ENCODE results near the gene EEF1A1. TPM values are rescaled to one million over a fixed set of nuclear protein-coding genes. Genes with fewer than 3 reads are reported as not detected.
"Not testable (repeated sequence)": the region's sequence is repeated elsewhere in the genome, so short reads cannot be mapped to it uniquely, and the experiment has no call there.

The EEF1A1 gene
- total RNA-seq, result 11,105 to 11,574 TPM (median 11,439 TPM) in 3 replicates

GRCh38 chr6:73520688-73521350 is at the start of gene EEF1A1:
Gene EEF1A1 (minus strand): TSS chr6:73521032. CDS start chr6:73520026, 1,006 bp downstream.
- Mint-ChIP-seq H3K4me1 (peaks cover 43% of the 10 kb centered on the region), H3K27ac (peak within 1 kb of the TSS; percentile 99), H3K9me3 (no peaks in the 10 kb centered on the region), H3K27me3 (ENCODE audit: low read depth) (no peaks in the 10 kb centered on the region), H3K4me3 (peak within 1 kb of the TSS; percentile 97), H3K36me3 (peaks cover 36% of the 10 kb centered on the region)
- TF ChIP-seq, protein P1, sequence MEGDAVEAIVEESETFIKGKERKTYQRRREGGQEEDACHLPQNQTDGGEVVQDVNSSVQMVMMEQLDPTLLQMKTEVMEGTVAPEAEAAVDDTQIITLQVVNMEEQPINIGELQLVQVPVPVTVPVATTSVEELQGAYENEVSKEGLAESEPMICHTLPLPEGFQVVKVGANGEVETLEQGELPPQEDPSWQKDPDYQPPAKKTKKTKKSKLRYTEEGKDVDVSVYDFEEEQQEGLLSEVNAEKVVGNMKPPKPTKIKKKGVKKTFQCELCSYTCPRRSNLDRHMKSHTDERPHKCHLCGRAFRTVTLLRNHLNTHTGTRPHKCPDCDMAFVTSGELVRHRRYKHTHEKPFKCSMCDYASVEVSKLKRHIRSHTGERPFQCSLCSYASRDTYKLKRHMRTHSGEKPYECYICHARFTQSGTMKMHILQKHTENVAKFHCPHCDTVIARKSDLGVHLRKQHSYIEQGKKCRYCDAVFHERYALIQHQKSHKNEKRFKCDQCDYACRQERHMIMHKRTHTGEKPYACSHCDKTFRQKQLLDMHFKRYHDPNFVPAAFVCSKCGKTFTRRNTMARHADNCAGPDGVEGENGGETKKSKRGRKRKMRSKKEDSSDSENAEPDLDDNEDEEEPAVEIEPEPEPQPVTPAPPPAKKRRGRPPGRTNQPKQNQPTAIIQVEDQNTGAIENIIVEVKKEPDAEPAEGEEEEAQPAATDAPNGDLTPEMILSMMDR (IDR thresholded peaks at IDR 0.05; ENCODE audit: unreplicated experiment), result no peak
- DNase-seq (ENCODE audit: low spot score in 2 of 2, unreplicated experiment in 2 of 2), result peak; percentile 97 to 98

DNA sequence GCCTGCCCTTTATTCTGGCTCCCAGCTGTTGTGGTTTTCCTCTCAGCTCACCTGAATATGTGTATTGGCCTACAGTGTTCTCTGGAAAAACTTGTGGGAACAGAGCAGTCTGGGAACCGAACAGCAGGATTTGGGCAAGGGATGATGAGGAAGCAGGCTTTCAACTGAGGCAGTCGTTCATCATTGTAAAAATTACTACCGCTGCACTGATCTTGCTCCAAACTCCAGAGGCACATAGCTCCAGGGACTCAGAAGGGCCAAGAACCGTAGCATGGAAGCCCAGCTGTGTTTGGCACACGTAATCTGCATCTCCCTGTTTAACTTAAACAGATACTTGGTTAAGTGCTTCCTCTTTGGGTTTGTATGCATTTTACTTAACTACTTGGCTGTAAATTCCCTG is 48.3 kb upstream of the EEF1A1 start:
- no peak for DNase-seq (ENCODE audit: low spot score in 2 of 2, unreplicated experiment in 2 of 2)
- peaks cover 24% of the 10 kb centered on the region for H3K4me1 Mint-ChIP-seq
- H3K27me3 Mint-ChIP-seq (ENCODE audit: low read depth), result no peaks in the 10 kb centered on the region
- H3K36me3 Mint-ChIP-seq, result no peaks in the 10 kb centered on the region
- TF ChIP-seq, protein P1 (IDR thresholded peaks at IDR 0.05; ENCODE audit: unreplicated experiment), result no peak
- H3K27ac Mint-ChIP-seq, result no peak overlapping the region
- no peak overlapping the region for H3K4me3 Mint-ChIP-seq
- H3K9me3 Mint-ChIP-seq, result no peaks in the 10 kb centered on the region

- Mint-ChIP-seq H3K27ac (peak overlapping the region; percentile 94), H3K27me3 (ENCODE audit: low read depth) (no peaks in the 10 kb centered on the region), H3K9me3 (no peaks in the 10 kb centered on the region)
These were observed 46.2 kb upstream of the EEF1A1 start for GRCh38 chr6:73566954-73567591.

DNA sequence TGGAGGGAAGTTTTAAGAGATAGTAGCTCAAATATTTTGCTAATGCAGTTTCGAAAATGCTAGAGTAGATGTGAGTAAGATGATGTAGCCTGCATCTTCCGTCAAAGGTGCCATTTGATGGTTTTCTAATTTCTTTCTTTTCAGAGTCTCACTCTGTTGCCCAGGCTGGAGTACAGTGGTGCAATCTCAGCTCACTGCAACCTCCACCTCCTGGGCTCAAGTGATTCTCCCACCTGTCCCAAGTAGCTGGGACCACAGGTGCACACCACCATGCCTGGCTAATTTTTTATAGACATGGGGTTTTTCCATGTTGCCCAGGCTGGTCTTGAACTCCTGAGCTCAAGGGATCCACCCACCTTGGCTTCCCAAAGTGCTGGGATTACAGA is 45.6 kb upstream of the EEF1A1 start:
- not testable (repeated sequence) for H3K4me3 Mint-ChIP-seq; DNase-seq (ENCODE audit: low spot score in 2 of 2, unreplicated experiment in 2 of 2); H3K9me3 Mint-ChIP-seq; H3K27me3 Mint-ChIP-seq (ENCODE audit: low read depth); H3K36me3 Mint-ChIP-seq
- H3K4me1 Mint-ChIP-seq, result peaks cover 24% of the 10 kb centered on the region
- peak overlapping the region; percentile 94 for H3K27ac Mint-ChIP-seq

More at GRCh38 chr6:73566954-73567591, 46.2 kb upstream of the EEF1A1 start:
- H3K4me1 Mint-ChIP-seq, result peaks cover 24% of the 10 kb centered on the region
- no peaks in the 10 kb centered on the region for H3K36me3 Mint-ChIP-seq
- DNase-seq (ENCODE audit: low spot score in 2 of 2, unreplicated experiment in 2 of 2), result no peak
- TF ChIP-seq, protein P1 (IDR thresholded peaks at IDR 0.05; ENCODE audit: unreplicated experiment), result no peak
- H3K4me3 Mint-ChIP-seq, result no peak overlapping the region

GRCh38 chr6:73565767-73566485 is 45.1 kb upstream of the EEF1A1 start:
- Mint-ChIP-seq H3K27me3 (ENCODE audit: low read depth) (no peaks in the 10 kb centered on the region), H3K27ac (peak overlapping the region; percentile 94), H3K4me1 (peaks cover 26% of the 10 kb centered on the region), H3K4me3 (no peak overlapping the region), H3K9me3 (no peaks in the 10 kb centered on the region), H3K36me3 (no peaks in the 10 kb centered on the region)
- no peak for DNase-seq (ENCODE audit: low spot score in 2 of 2, unreplicated experiment in 2 of 2)
- TF ChIP-seq, protein P1 (IDR thresholded peaks at IDR 0.05; ENCODE audit: unreplicated experiment), result no peak

Measured in mesothelial cell of epicardium (in vitro differentiated cells).